Testis (tissue), 3 donors: Measurements from ENCODE around the gene TEAD3. TPM values are rescaled to one million over a fixed set of nuclear protein-coding genes. Genes with fewer than 3 reads are reported as not detected.

Source experiments
- DNase-seq: peaks from one replicate; pipeline ENCODE4 v3.0.0-alpha.2; 2019
- H3K27ac ChIP-seq, 2 donors: fragments of 200-600 bp; sonication (generic); one replicate each; pipeline ENCODE4 v1.5.1; 2019
- H3K27me3 ChIP-seq: fragments of 200-600 bp; sonication (generic); one replicate; pipeline ENCODE4 v1.5.1; 2019
- H3K36me3 ChIP-seq: fragments of 200-600 bp; sonication (generic); one replicate; pipeline ENCODE4 v1.5.1; 2017; ENCODE audit warnings: low read depth; ENCODE audit errors: missing control alignments
- H3K4me1 ChIP-seq: fragments of 200-600 bp; sonication (generic); one replicate; pipeline ENCODE4 v1.5.1; 2019
- H3K4me3 ChIP-seq, 2 donors: fragments of 200-600 bp; sonication (generic); one replicate each; pipeline ENCODE4 v1.5.1; 2017 to 2019
- H3K9me3 ChIP-seq: fragments of 200-600 bp; sonication (generic); one replicate; pipeline ENCODE4 v1.5.1; 2017
- CTCF ChIP-seq, 3 experiments: fragments of 450-650 bp in 2 of 3; fragments of 200-600 bp in 1 of 3; sonication (generic) in 1 of 3; IDR thresholded peaks; one replicate each; pipeline ENCODE4 v1.5.1; 2016 to 2019; ENCODE audit warnings: antibody characterized with exemption in 3 of 3, mild to moderate bottlenecking in 2 of 3, moderate library complexity in 1 of 3
- POLR2A ChIP-seq: fragments of 450-650 bp; IDR thresholded peaks from one replicate; pipeline ENCODE4 v1.6.1; 2017; ENCODE audit warnings: antibody characterized with exemption, mild to moderate bottlenecking, moderate library complexity
- WGBS, 2 donors: methylation state at CpG; one replicate each; pipeline ENCODE4 v1.1.5; 2018; 5-methylcytosine and 5-hydroxymethylcytosine counted together
- intact Hi-C: fragments of 100-400 bp; cut with DNase I; formaldehyde crosslinking; loops from one replicate; pipeline ENCODE4 v1.15.1; 2023; ENCODE audit warnings: low total_unique reads
- polyA plus RNA-seq: library from polyadenylated mRNA; stranded (reverse); fragments of 350-450 nt; fragmentation: Illumina TruSeq; extraction: RNeasy Lipid Tissue Mini Kit (QIAGEN cat#74804); gene quantifications from one replicate; pipeline ENCODE4 v1.2.3, GENCODE V29; 2014; ENCODE audit warnings: low read depth, low replicate concordance; ENCODE audit not compliant: insufficient read depth
- total RNA-seq, 2 donors: library from RNA; depleted of rRNA; stranded (reverse); fragments of >200 nt; gene quantifications; one replicate each; pipeline ENCODE4 v1.2.3, GENCODE V29; 2016

Gene TEAD3
- total and polyA plus RNA-seq, 3 donors from 2014 or later = 10.6 to 17.8 (median 16.2) TPM

- H3K27ac ChIP-seq = no peak overlapping the region
- TF ChIP-seq POLR2A = no peak
- no peak for TF ChIP-seq CTCF (IDR thresholded peaks at IDR 0.05)
- no peak overlapping the region for H3K4me3 ChIP-seq
- WGBS, 2 donors = 59 to 60% methylated on average over 4 to 5 of the region's 5 CpGs
- H3K9me3 ChIP-seq = no peaks in the 10 kb centered on the region
- intact Hi-C loops = no loop called here
- H3K27me3 ChIP-seq = no peaks in the 10 kb centered on the region
- H3K36me3 ChIP-seq = no peaks in the 10 kb centered on the region
- no peak for DNase-seq
- no peaks in the 10 kb centered on the region for H3K4me1 ChIP-seq
These were observed 11.7 kb upstream of the TEAD3 start for GRCh38 chr6:35508542-35508941.

- no peak overlapping the region for H3K27ac ChIP-seq
- TF ChIP-seq CTCF (IDR thresholded peaks at IDR 0.05) (no peak), POLR2A (no peak)
- no peak overlapping the region for H3K4me3 ChIP-seq
- no peaks in the 10 kb centered on the region for H3K4me1 ChIP-seq
- 82 to 87% methylated on average over 2 of the region's 2 CpGs for WGBS, 2 donors
- no peak for DNase-seq
- no peaks in the 10 kb centered on the region for H3K9me3 ChIP-seq
- no peaks in the 10 kb centered on the region for H3K36me3 ChIP-seq
- intact Hi-C loops = no loop called here
- H3K27me3 ChIP-seq = no peaks in the 10 kb centered on the region
These were observed 11.1 kb upstream of the TEAD3 start for GRCh38 chr6:35508027-35508426.

- Histone ChIP-seq H3K36me3 (no peaks in the 10 kb centered on the region), H3K27me3 (no peaks in the 10 kb centered on the region), H3K4me3 (no peak overlapping the region), H3K9me3 (no peaks in the 10 kb centered on the region), H3K27ac (no peak overlapping the region), H3K4me1 (no peaks in the 10 kb centered on the region)
- no peak for DNase-seq
- 97 to 100% methylated on average over 2 of the region's 2 CpGs for WGBS, 2 donors
- no peak for TF ChIP-seq CTCF (IDR thresholded peaks at IDR 0.05)
- TF ChIP-seq POLR2A = no peak
- intact Hi-C loops = no loop called here
These were observed 10.3 kb upstream of the TEAD3 start for GRCh38 chr6:35507221-35507620.

- intact Hi-C loops = no loop called here
These were observed 9.7 kb upstream of the TEAD3 start for GRCh38 chr6:35506536-35506935.

More at GRCh38 chr6:35506536-35506935, 9.7 kb upstream of the TEAD3 start:
- no peaks in the 10 kb centered on the region for H3K36me3 ChIP-seq
- no peaks in the 10 kb centered on the region for H3K27me3 ChIP-seq
- no peak overlapping the region for H3K4me3 ChIP-seq
- no peaks in the 10 kb centered on the region for H3K4me1 ChIP-seq
- H3K27ac ChIP-seq = no peak overlapping the region
- DNase-seq = no peak
- WGBS, 2 donors = 94 to 97% methylated on average over 3 of the region's 3 CpGs
- TF ChIP-seq POLR2A = no peak
- no peak for TF ChIP-seq CTCF (IDR thresholded peaks at IDR 0.05)
- H3K9me3 ChIP-seq = no peaks in the 10 kb centered on the region
